ENCODE data around the gene CCDC116.

DNA sequence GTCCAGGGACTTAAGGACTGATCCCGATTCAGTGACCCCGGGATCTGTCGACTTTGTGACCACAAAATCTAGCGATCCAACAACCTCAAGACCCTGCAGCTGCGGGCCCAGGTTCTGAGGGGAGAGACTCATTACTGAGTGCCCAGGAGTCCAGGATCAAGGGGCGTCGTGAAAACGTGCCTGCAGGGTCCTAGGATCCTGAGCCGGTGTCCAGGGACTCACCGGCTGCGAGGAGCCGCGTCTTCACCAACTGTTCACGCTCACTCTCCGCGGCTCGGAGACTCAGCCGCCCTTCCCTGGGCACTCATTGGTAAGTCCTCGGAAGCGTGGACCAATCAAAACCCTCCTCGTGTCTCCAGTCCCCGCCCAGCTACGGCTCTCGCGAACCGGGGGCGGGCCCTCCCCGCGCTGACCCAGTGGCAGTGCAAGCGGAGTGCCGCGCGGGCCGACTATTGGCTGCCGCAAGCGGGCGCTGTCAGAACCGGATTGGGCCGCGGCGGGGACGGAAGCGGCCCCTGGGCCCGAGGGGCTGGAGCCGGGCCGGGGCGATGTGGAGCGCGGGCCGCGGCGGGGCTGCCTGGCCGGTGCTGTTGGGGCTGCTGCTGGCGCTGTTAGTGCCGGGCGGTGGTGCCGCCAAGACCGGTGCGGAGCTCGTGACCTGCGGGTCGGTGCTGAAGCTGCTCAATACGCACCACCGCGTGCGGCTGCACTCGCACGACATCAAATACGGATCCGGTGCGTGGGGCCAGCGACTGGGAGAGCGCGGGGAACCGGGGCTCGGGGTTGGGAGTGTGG lies 9.4 kb downstream of the CCDC116 start, which contains the start of gene SDF2L1:
- TF ChIP-seq POLR2A (IDR thresholded peaks at IDR 0.05) (peak; percentile 47), EP300 (IDR thresholded peaks at IDR 0.05; ENCODE audit: low read depth) (no peak)
- TF ChIP-seq, protein P1, sequence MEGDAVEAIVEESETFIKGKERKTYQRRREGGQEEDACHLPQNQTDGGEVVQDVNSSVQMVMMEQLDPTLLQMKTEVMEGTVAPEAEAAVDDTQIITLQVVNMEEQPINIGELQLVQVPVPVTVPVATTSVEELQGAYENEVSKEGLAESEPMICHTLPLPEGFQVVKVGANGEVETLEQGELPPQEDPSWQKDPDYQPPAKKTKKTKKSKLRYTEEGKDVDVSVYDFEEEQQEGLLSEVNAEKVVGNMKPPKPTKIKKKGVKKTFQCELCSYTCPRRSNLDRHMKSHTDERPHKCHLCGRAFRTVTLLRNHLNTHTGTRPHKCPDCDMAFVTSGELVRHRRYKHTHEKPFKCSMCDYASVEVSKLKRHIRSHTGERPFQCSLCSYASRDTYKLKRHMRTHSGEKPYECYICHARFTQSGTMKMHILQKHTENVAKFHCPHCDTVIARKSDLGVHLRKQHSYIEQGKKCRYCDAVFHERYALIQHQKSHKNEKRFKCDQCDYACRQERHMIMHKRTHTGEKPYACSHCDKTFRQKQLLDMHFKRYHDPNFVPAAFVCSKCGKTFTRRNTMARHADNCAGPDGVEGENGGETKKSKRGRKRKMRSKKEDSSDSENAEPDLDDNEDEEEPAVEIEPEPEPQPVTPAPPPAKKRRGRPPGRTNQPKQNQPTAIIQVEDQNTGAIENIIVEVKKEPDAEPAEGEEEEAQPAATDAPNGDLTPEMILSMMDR (IDR thresholded peaks at IDR 0.05) = peak in 1 of 5 experiments; percentile 18
